Kidney (tissue), 14 donors: ENCODE results near the gene CCR5. TPM values are rescaled to one million over a fixed set of nuclear protein-coding genes. Genes with fewer than 3 reads are reported as not detected.

Experiments
- DNase-seq, 5 donors: peaks; one replicate each; pipeline ENCODE4 v3.0.0-alpha.2; 2013 to 2020
- FAIRE-seq: peaks from 2 replicates; lab custom pipeline; 2012; peaks lifted over from hg19 to GRCh38; lab: Jason Lieb, UNC
- H3K27ac ChIP-seq, 2 donors: one replicate each; pipeline ENCODE4 v1.7.0; 2013; ENCODE audit warnings: low read depth in 2 of 2, low read length in 2 of 2, inconsistent platforms in 1 of 2
- H3K27me3 ChIP-seq: one replicate; pipeline ENCODE4 v1.7.1; 2013; ENCODE audit warnings: low read length, inconsistent platforms; ENCODE audit not compliant: control insufficient read depth, insufficient read depth
- H3K36me3 ChIP-seq, 3 donors: one replicate each; pipeline versions ENCODE4 v1.7.0 to v1.7.1; 2013; ENCODE audit warnings: low read length in 3 of 3, control low read depth in 1 of 3, inconsistent platforms in 1 of 3; ENCODE audit not compliant: insufficient read depth in 3 of 3, control insufficient read depth in 2 of 3
- H3K4me1 ChIP-seq, 3 donors: one replicate each; pipeline versions ENCODE4 v1.7.0 to v1.7.1; 2013; ENCODE audit warnings: low read length in 3 of 3, inconsistent platforms in 1 of 3, low read depth in 1 of 3; ENCODE audit not compliant: control insufficient read depth in 2 of 3, insufficient read depth in 2 of 3
- H3K4me3 ChIP-seq, 3 donors: one replicate each; pipeline versions ENCODE4 v1.7.0 to v1.8.1; 2013; ENCODE audit warnings: low read length in 3 of 3, control low read depth in 1 of 3, inconsistent platforms in 1 of 3
- H3K9ac ChIP-seq, 3 donors: one replicate each; pipeline versions ENCODE4 v1.7.0 to v1.7.1; 2013; ENCODE audit warnings: low read length in 3 of 3, control low read depth in 1 of 3, inconsistent platforms in 1 of 3
- H3K9me3 ChIP-seq, 3 donors: one replicate each; pipeline versions ENCODE4 v1.7.0 to v1.7.1; 2013; ENCODE audit warnings: low read length in 3 of 3, control low read depth in 1 of 3, inconsistent platforms in 1 of 3; ENCODE audit not compliant: control insufficient read depth in 2 of 3, insufficient read depth in 1 of 3
- intact Hi-C: fragments of 100-400 bp; cut with DNase I; formaldehyde crosslinking; loops from one replicate; pipeline ENCODE4 v1.11.1; 2022
- polyA plus RNA-seq: library from polyadenylated mRNA; stranded (reverse); fragments of 350-450 nt; fragmentation: Illumina TruSeq; extraction: RNeasy Lipid Tissue Mini Kit (QIAGEN cat#74804); gene quantifications from one replicate; pipeline ENCODE4 v1.2.3, GENCODE V29; 2014; ENCODE audit warnings: low read depth, low replicate concordance; ENCODE audit not compliant: insufficient read depth
- total RNA-seq: library from RNA; stranded (reverse); fragmentation: NEBNext Ultra II Directional; extraction: Animal tissue kit (Norgen Biotek cat#: 25700); gene quantifications from one replicate; pipeline ENCODE4 v1.2.1, GENCODE V29; 2021
- TF ChIP-seq, protein P1 (sequence below): IDR thresholded peaks from 3 replicates; pipeline ENCODE4 v1.5.1; 2012; ENCODE audit warnings: mild to moderate bottlenecking, moderate library complexity, borderline replicate concordance; ENCODE audit not compliant: insufficient read depth; ENCODE audit errors: extremely low read depth
- donor health status: control.
- donor health status: control.
- donor health status: control.
- donor health status: control.
- donor health status: control.
- donor health status: DM: yes; HTN: yes; CAD: no.
- donor health status: Normal renal cell carcinoma (clear cell type).

CCR5 gene
- total and polyA plus RNA-seq, 2 donors from 2014 or later = 0.32 to 4.4 TPM

DNA sequence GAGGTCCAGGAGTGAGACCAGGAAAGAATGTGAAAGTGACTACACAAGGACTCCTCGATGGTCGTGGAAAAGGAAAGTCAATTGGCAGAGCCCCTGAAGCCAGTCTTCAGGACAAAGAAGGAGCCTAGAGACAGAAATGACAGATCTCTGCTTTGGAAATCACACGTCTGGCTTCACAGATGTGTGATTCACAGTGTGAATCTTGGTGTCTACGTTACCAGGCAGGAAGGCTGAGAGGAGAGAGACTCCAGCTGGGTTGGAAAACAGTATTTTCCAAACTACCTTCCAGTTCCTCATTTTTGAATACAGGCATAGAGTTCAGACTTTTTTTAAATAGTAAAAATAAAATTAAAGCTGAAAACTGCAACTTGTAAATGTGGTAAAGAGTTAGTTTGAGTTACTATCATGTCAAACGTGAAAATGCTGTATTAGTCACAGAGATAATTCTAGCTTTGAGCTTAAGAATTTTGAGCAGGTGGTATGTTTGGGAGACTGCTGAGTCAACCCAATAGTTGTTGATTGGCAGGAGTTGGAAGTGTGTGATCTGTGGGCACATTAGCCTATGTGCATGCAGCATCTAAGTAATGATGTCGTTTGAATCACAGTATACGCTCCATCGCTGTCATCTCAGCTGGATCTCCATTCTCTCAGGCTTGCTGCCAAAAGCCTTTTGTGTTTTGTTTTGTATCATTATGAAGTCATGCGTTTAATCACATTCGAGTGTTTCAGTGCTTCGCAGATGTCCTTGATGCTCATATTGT, 10.8 kb upstream of the CCR5 start:
- no peak overlapping the region for H3K4me3 ChIP-seq
- no peaks in the 10 kb centered on the region for H3K27me3 ChIP-seq
- no peaks in the 10 kb centered on the region for H3K9me3 ChIP-seq
- FAIRE-seq (no peak), DNase-seq (no peak)
- intact Hi-C loops = no loop called here
- no peaks in the 10 kb centered on the region for H3K36me3 ChIP-seq
- H3K9ac ChIP-seq = no peak overlapping the region
- TF ChIP-seq, protein P1, sequence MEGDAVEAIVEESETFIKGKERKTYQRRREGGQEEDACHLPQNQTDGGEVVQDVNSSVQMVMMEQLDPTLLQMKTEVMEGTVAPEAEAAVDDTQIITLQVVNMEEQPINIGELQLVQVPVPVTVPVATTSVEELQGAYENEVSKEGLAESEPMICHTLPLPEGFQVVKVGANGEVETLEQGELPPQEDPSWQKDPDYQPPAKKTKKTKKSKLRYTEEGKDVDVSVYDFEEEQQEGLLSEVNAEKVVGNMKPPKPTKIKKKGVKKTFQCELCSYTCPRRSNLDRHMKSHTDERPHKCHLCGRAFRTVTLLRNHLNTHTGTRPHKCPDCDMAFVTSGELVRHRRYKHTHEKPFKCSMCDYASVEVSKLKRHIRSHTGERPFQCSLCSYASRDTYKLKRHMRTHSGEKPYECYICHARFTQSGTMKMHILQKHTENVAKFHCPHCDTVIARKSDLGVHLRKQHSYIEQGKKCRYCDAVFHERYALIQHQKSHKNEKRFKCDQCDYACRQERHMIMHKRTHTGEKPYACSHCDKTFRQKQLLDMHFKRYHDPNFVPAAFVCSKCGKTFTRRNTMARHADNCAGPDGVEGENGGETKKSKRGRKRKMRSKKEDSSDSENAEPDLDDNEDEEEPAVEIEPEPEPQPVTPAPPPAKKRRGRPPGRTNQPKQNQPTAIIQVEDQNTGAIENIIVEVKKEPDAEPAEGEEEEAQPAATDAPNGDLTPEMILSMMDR = no peak
- no peak overlapping the region for H3K27ac ChIP-seq
- H3K4me1 ChIP-seq = no peaks in the 10 kb centered on the region

DNA sequence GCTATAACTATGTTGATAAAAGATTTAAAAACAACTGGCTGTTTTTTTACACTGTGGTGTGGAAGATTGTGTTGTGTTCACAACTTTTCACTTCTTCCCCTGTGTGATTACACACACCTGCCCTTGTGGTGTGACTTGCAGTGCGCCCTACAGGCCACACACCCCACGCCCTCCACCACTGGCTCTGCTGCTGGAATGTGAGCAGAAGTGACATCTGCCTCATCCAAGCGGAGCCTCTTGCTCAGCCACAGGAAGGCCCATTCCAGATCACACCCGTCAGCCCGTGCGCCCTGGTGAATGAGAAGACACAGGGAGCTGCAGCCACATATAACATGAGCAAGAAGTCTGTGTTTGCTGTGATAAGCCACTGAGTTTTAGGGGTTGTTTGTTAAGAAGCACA, 9.8 kb upstream of the CCR5 start:
- Histone ChIP-seq H3K4me1 (no peaks in the 10 kb centered on the region), H3K36me3 (no peaks in the 10 kb centered on the region), H3K4me3 (no peak overlapping the region), H3K9me3 (no peaks in the 10 kb centered on the region), H3K9ac (no peak overlapping the region), H3K27me3 (no peaks in the 10 kb centered on the region), H3K27ac (no peak overlapping the region)
- DNase-seq = no peak
- intact Hi-C loops = no loop called here
- FAIRE-seq = no peak
- TF ChIP-seq, protein P1 = no peak

DNA sequence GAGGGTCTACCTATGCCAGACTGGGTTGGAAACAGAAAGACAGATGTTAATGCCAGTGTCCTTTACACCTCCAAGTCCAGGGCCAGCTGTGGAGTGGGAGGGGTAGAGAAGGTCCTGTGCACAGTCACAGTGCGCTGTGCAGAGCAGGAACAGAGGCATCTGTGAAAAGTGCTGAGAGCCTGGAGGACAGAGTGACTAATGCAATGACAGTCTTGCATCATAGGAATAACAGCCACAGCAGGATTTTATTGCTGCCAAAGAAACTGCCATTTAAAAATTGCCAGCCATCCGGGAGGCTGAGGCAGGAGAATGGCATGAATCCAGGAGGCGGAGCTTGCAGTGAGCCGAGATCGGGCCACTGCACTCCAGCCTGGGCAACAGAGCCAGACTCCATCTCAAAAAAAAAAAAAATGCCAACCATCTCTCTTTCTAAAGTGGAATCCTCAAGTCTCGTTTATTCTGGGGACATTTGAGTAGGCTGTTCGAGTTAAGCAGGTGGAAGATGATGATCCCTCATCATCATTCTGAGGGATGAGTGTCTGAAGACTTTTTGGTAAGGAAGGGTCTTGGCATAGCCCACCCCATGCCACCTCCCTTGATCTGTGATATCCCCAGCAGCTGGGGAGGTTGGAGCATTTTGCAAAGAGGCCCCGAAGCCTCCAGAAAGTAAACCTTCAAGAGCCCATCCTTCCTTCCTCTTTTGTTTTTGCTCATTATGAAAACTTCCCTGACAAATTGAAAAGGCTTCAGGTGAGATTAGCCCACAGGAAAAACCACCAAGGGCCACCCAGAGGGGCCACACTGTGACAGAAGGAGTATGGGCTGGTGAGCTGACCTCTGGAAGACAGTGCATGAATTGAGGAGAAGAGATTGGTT, 9.1 kb upstream of the CCR5 start:
- TF ChIP-seq, protein P1 = no peak
- Histone ChIP-seq H3K9me3 (no peaks in the 10 kb centered on the region), H3K27ac (no peak overlapping the region), H3K36me3 (no peaks in the 10 kb centered on the region), H3K27me3 (no peaks in the 10 kb centered on the region), H3K9ac (no peak overlapping the region), H3K4me1 (no peaks in the 10 kb centered on the region), H3K4me3 (no peak overlapping the region)
- intact Hi-C loops = no loop called here
- FAIRE-seq (no peak), DNase-seq (no peak)
